ENCODE results near the gene TMEM82. TPM values are rescaled to one million over a fixed set of nuclear protein-coding genes. Genes with fewer than 3 reads are reported as not detected.

The TMEM82 gene
- total RNA-seq, 1 experiment from 2014 or later: not detected

DNA sequence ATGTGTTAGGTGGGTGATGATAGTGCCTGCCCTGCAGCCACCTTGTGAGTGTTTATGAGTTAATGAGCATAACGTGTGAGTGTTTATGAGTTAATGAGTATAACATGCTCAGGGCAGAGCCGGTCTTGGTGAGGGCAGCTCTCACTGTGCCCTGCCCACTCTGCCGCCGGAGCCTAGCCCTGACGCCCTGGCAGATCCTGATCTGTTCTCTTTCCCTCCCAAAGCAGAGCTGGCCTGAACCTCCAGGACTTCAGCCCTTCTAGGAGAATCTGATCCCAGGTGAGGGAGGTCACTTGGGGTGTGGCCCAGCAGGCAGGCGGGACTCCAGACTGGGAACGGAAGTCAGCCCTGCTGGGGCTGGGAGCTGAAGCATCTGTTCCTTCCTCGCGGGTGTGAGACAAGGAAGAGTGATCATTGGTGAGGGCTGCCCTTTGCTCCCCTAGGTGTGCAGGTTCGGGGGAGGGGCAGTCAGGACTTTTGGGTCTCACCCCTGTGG is 22.0 kb downstream of the TMEM82 start:
- in situ Hi-C loops (cut with HindIII; ENCODE audit: low sequenced_read_pairs): no loop called here

DNA sequence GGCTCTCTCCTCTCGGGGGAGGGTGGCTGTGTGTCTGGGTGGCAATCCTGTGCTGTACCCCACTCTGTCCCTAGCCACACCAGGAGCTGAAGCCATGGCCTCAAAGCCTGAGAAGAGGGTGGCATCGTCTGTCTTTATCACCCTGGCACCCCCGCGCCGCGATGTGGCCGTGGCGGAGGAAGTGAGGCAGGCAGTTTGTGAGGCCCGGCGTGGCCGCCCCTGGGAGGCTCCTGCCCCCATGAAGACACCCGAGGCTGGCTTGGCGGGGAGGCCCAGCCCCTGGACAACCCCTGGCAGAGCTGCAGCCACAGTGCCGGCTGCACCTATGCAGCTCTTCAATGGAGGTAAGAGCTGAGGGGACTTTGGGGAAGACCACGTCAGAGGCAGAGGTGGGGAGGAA is 22.6 kb downstream of the TMEM82 start:
- in situ Hi-C loops (cut with HindIII; ENCODE audit: low sequenced_read_pairs): no loop called here
- no peak for DNase-seq (ENCODE audit: low spot score)

More for the DNA sequence above, 22.0 kb downstream of the TMEM82 start:
- DNase-seq (ENCODE audit: low spot score): no peak

DNA sequence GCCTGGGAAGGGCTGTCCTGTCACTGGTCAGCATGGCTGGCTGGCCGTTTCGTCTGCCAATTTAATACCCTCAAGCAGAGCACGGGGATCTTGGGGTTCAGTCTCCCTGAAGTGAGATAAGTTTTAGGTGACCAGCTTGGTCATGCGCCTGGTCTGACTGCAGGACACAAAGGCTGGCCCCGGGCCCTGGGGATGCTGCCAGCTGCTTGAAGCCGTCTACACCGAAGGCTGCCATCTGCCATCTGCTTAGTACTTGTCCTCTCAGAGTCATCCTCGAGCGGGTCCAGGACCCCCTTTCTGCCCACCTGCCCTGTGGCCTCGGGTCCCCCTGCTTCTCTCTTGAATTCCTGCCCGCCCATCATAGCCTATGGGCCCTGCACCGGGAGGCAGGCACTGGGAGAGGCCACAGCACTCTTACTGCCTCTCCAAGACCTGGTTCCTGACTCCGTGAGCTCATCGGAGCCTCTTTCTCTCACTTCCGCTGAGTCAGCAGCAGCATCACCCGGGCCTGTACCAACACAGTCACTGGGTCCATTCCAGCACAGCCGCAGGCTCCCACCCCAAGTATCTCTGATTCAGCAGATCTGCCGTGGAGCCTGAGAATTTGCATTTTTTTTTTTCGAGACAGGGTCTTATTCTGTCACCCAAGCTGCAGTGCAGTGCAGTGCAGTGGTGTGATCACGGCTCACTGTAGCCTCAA is 23.3 kb downstream of the TMEM82 start:
- DNase-seq (ENCODE audit: low spot score): peak; percentile 66
- in situ Hi-C loops (cut with HindIII; ENCODE audit: low sequenced_read_pairs): no loop called here

DNA sequence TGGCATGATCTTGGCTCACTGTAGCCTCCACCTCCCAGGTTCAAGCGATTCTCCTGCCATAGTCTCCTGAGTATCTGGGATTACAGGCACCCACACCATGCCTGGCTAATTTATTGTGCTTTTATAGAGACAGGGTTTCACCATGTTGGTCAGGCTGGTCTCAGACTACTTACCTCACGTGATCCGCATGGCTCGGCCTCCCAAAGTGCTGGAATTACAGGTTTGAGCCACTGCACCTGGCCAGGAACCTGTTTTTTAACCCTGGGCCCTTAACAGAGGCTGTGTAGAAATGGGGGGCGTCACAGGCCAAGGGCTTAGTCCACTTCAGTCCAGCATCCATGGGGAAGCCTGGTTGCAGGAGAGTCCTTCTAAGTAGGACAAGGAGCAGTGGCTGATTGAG is 25.6 kb downstream of the TMEM82 start:
- in situ Hi-C loops (cut with HindIII; ENCODE audit: low sequenced_read_pairs): no loop called here
- no peak for DNase-seq (ENCODE audit: low spot score)

DNA sequence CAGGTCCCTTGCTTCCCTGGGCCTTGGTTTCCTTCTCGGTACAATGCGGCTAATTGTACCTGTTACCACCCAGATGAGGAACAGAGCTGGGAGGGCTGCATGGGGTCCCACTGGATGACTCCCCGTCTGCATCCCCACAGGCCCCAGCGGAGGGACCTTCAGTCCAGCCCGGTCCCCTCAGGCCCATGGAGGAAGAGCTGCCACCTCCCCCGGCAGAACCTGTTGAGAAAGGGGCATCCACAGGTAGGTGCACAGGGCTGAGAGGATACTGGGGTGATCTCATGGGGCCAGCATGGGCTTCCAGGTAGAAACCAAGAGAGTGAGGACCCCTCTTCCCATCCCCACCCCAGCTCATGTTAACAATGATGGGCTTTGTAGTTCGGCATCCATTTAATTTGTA is 26.1 kb downstream of the TMEM82 start:
- in situ Hi-C loops (cut with HindIII; ENCODE audit: low sequenced_read_pairs): no loop called here
- no peak for DNase-seq (ENCODE audit: low spot score)

DNA sequence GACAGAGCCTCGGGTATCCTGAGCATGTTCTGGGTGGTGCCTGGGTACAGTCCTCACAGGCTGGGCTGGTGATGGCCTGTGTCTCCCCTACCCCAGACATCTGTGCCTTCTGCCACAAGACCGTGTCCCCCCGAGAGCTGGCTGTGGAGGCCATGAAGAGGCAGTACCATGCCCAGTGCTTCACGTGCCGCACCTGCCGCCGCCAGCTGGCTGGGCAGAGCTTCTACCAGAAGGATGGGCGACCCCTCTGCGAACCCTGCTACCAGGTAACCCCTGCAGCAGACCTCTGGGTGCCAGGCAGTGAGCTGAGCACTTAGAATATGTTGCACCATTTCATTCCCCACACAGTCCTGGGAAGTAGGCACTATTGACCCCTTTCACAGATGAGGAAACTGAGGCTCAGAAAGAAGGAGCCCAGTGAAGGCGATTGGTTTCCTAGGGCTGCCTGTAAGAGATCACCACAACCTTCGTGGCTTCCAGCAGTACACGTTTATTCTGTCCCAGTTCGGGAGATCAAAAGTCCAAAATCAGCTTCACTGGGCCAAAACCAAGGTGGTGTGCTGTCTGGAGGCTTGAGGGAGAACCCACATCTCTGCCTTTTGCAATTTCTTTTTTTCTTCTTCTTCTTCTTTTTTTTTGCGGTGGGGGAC is 28.1 kb downstream of the TMEM82 start:
- DNase-seq (ENCODE audit: low spot score): no peak
- in situ Hi-C loops (cut with HindIII; ENCODE audit: low sequenced_read_pairs): no loop called here

DNA sequence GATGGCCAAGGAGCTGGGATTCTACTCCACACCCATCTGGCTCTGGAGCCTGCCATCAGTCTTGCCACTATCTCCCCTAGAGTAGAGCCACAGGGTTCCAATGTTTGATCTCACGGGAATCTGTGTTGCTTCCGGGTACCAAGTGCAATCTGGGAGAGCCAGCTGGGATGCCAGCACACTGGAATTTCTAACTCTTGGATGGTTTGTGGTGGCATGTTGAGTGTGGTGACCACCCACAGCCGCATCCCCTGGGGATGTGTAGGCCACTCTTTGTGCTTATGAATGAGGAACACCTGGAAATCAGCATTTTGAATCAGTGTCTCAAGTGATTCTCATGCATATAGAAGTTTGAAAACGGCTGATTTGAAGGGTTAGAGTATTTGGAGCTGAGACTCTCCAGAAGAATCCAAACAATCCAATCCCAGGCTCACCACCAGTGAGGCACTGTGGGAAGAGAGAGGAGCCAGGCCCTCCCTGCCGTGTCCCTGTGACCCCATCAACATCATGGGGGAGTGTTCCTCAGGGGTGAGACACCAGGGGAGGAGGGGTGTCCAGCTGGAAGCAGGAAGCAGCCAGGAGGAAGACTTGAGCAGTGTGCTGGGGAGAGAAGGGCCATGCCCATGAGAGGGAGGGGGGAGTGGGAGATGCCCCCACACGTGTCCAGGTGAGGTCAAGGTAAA is 29.7 kb downstream of the TMEM82 start:
- DNase-seq (ENCODE audit: low spot score): no peak
- in situ Hi-C loops (cut with HindIII; ENCODE audit: low sequenced_read_pairs): no loop called here

DNA sequence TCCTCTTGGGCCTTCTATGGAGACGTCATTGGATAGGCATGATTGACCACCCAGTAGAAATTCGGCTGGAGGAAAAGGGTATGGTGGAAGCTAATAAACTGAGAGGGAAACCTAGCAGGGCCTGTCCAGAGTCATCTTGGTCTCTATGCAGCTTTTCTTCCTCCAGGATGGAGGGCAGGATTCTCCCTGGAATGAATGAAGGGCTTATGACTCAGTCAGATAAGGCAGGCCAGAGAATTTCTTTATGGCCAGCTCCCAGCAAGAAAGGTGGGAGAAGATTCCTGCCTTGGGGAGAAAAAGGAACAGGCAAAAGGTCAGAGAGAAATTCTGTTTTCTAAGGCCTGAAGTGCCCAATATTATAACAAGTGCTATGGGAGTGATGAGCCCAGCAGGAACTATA is 33.4 kb downstream of the TMEM82 start:
- DNase-seq (ENCODE audit: low spot score): no peak
- in situ Hi-C loops (cut with HindIII; ENCODE audit: low sequenced_read_pairs): no loop called here

DNA sequence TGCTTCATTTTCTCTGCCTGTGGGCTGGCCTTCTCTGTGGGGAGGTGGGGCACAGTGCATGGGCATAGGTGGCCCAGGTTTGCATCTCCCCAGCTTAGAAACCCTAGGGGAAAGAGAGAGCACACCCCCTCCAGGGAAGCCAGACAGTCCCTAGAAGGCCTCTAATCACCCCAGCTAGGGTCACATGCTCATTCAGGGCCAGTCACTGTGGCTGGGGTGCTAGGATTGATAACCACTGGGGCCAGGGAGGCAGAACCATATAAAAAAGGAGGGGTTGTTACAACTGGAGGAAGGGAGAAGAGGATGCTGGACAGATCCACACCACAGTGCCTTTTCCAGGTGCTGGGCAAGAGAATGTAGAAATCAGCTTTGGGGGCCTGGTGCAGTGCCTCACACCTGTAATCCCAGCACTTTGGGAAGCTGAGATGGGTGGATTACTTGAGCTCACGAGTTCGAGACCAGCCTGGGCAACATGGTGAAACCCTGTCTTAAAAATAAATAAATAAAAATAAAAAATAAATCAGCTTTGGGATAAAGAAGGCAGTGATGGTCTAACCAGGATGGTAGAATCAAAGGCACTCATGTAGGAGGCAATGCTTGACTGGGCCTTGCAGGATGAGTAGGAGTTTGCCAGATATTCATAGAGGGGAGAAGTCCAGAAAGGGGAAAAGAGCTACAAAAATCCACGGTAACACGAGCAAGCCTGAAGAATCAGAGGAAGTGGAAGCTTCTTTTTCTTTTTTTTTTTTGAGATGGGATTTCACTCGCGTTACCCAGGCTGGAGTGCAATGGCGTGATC is 35.8 kb downstream of the TMEM82 start:
- DNase-seq (ENCODE audit: low spot score): no peak
- in situ Hi-C loops (cut with HindIII; ENCODE audit: low sequenced_read_pairs): no loop called here

DNA sequence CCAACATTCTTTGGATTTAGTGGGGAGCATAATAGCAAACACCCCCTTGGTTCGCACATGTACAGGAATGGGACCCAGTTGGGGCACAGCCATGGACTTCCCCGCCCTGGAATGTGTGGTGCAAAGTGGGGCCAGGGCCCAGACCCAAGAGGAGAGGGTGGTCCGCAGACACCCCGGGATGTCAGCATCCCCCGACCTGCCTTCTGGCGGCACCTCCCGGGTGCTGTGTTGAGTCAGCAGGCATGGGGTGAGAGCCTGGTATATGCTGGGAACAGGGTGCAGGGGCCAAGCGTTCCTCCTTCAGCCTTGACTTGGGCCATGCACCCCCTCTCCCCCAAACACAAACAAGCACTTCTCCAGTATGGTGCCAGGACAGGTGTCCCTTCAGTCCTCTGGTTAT is 43.4 kb downstream of the TMEM82 start:
- in situ Hi-C loops (cut with HindIII; ENCODE audit: low sequenced_read_pairs): no loop called here

DNA sequence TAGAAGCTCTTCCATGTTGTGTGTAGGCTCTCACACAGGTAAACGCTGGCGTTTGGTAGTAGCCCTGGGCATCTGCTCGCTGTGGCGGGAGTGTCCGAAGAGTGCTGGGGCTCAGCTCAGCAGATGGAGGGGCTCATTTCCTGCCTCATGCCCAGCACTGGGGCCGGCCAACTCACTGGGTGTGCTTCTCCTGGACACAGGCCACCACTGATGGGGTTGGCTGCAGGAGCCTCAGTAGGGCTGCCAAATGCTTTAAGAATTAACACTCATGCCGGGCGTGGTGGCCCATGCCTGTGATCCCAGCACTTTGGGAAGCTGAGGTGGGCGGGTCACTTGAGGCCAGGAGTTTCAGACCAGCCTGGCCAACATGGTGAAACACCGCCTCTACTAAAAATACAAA is 44.3 kb downstream of the TMEM82 start:
- peak; percentile 78 for DNase-seq (ENCODE audit: low spot score)
- in situ Hi-C loops (cut with HindIII; ENCODE audit: low sequenced_read_pairs): no loop called here

More for the DNA sequence above, 43.4 kb downstream of the TMEM82 start:
- DNase-seq (ENCODE audit: low spot score): no peak

DNA sequence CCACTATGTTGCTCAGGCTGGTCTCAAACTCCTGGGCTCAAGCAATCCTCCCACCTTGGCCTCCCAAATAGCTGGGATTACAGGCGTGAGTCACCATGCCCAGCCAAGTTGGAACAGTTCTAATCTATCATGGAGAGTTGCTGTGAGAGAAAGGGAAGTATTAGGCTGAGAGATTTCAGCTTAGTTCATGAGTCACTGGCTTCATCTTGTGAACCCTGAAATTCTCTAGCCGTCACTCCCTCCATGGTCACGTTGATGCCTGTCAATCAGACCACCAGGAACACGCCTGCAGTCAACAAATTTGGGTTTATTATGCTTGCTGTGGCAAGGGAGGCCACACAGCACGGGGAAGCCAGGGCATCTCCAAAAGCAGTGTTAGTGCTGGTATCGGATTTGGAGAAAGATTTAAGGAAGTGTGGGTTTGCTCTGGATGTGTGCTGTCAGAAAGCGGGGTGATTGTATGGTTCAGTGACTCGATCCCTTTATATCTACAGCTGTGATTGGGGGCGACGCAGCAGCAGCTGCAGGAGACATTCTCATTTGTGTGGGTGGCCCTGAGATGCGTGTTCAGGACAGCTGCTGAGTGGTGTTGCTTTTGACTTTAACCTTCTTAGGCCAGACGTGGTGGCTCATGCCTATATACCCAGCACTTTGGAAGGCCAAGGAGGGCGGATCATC is 46.5 kb downstream of the TMEM82 start:
- in situ Hi-C loops (cut with HindIII; ENCODE audit: low sequenced_read_pairs): no loop called here
- DNase-seq (ENCODE audit: low spot score): no peak

DNA sequence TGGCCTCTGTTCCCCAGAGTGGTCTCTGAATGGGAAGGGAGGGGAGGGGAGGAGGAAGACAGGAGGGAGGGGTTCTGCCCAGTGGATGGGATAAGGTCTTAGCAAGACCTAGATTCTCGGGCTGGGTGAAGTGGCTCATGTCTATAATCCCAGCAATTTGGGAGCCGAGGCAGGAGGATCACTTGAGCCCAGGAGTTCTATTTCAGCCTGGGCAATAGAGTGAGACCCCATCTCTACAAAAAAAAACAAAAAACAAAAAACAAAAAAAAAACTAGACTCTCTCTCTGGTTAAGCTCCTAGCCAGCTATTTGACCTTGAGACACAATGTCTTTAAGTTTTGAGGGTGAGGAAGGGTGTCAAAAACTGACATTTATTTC is 53.8 kb downstream of the TMEM82 start:
- in situ Hi-C loops (cut with HindIII; ENCODE audit: low sequenced_read_pairs): no loop called here
- no peak for DNase-seq (ENCODE audit: low spot score)

Other genes starting within 250 kb of the TMEM82 start
- gene CASP9, start 218.3 kb upstream of the TMEM82 start, total RNA-seq (2014; rRNA removed; shearing (Covaris generic)): 12.3 and 15.6 TPM in 2 replicates
- gene DNAJC16, start 215.7 kb upstream of the TMEM82 start, total RNA-seq (2014; rRNA removed; shearing (Covaris generic)): 3.4 and 19.1 TPM in 2 replicates
- 2.0 and 2.6 TPM in 2 replicates for gene AGMAT, start 157.4 kb upstream of the TMEM82 start, total RNA-seq (2014; rRNA removed; shearing (Covaris generic))
- gene DDI2, start 125.0 kb upstream of the TMEM82 start, total RNA-seq (2014; rRNA removed; shearing (Covaris generic)): 6.5 and 9.9 TPM in 2 replicates
- 46.1 and 47.5 TPM in 2 replicates for gene PLEKHM2, start 58.2 kb upstream of the TMEM82 start, total RNA-seq (2014; rRNA removed; shearing (Covaris generic))
- 0.75 TPM in 1 of 2 replicates, not detected in the other for gene SLC25A34, start 6.2 kb upstream of the TMEM82 start, total RNA-seq (2014; rRNA removed; shearing (Covaris generic))
- gene FBLIM1, start 16.3 kb downstream of the TMEM82 start, total RNA-seq (2014; rRNA removed; shearing (Covaris generic)): 18.6 and 41.7 TPM in 2 replicates
- gene UQCRHL, start 65.2 kb downstream of the TMEM82 start, total RNA-seq (2014; rRNA removed; shearing (Covaris generic)): 6.0 and 6.8 TPM in 2 replicates
- 1.5 and 2.4 TPM in 2 replicates for gene SPEN, start 105.2 kb downstream of the TMEM82 start, total RNA-seq (2014; rRNA removed; shearing (Covaris generic))
- gene ZBTB17, start 233.6 kb downstream of the TMEM82 start, total RNA-seq (2014; rRNA removed; shearing (Covaris generic)): 32.8 and 43.4 TPM in 2 replicates